ENCODE results near the gene EGFL7. TPM values are rescaled to one million over a fixed set of nuclear protein-coding genes. Genes with fewer than 3 reads are reported as not detected.

Gene EGFL7
- total RNA-seq, 2 experiments from 2014 or later, result 1.1 to 1.6 TPM

DNA sequence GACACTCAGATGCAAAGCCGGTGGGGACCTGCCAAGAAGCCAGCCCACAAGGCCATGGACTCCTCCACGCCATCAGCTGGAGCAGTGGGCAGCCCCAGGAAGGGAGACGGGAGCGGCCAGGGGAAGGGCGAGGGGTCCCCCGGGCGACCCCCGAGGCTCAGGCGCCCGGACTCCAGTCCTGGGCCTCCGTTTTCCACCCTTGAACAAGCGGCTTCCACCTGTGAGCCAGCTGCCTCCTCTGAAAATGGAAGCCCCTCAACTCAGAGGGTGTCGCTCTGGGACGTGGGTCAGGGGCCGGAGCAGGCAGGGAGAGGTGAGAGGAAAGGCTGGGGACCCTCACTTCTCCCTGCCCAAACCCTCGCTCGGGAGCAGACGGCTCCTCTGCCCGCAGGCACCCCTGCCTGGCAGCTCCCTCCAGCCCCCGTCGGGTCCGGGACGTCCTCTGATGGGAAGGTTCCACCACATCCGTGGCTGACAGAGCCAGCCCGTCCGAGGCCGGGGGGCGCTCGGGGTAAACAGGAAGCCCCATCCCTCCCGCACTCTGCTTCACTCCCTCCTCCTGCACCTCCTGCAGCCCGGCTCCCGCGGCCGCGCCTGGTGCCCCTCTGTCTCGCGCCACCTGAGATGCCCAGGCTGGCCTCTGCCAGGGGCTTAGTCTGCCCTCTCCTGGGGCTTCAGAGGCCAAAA lies 3.7 kb upstream of the EGFL7 start:
- Mint-ChIP-seq H3K27ac (no peak overlapping the region), H3K9me3 (no peaks in the 10 kb centered on the region), H3K27me3 (peaks cover 26% of the 10 kb centered on the region), H3K4me3 (no peak overlapping the region), H3K36me3 (ENCODE audit: low read depth) (no peaks in the 10 kb centered on the region), H3K4me1 (ENCODE audit: low read depth) (peaks cover 13% of the 10 kb centered on the region)
- peak; percentile 72 for ATAC-seq
- TF ChIP-seq, protein P1, sequence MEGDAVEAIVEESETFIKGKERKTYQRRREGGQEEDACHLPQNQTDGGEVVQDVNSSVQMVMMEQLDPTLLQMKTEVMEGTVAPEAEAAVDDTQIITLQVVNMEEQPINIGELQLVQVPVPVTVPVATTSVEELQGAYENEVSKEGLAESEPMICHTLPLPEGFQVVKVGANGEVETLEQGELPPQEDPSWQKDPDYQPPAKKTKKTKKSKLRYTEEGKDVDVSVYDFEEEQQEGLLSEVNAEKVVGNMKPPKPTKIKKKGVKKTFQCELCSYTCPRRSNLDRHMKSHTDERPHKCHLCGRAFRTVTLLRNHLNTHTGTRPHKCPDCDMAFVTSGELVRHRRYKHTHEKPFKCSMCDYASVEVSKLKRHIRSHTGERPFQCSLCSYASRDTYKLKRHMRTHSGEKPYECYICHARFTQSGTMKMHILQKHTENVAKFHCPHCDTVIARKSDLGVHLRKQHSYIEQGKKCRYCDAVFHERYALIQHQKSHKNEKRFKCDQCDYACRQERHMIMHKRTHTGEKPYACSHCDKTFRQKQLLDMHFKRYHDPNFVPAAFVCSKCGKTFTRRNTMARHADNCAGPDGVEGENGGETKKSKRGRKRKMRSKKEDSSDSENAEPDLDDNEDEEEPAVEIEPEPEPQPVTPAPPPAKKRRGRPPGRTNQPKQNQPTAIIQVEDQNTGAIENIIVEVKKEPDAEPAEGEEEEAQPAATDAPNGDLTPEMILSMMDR (IDR thresholded peaks at IDR 0.05), result no peak
- POLR2A ChIA-PET, result interaction anchor here (1.2 kb wide), 1 partner anchor 9 kb away, joined by 3 read pairs; no protein-coding TSS in a partner anchor
- peak; percentile 53 for DNase-seq
- intact Hi-C loops (cut with micrococcal nuclease), result no loop called here
- CTCF ChIA-PET, result interaction anchor here (1.0 to 1.4 kb wide), 2 partner anchors 13 to 15 kb away, joined by 3 to 4 read pairs; no protein-coding TSS in a partner anchor

DNA sequence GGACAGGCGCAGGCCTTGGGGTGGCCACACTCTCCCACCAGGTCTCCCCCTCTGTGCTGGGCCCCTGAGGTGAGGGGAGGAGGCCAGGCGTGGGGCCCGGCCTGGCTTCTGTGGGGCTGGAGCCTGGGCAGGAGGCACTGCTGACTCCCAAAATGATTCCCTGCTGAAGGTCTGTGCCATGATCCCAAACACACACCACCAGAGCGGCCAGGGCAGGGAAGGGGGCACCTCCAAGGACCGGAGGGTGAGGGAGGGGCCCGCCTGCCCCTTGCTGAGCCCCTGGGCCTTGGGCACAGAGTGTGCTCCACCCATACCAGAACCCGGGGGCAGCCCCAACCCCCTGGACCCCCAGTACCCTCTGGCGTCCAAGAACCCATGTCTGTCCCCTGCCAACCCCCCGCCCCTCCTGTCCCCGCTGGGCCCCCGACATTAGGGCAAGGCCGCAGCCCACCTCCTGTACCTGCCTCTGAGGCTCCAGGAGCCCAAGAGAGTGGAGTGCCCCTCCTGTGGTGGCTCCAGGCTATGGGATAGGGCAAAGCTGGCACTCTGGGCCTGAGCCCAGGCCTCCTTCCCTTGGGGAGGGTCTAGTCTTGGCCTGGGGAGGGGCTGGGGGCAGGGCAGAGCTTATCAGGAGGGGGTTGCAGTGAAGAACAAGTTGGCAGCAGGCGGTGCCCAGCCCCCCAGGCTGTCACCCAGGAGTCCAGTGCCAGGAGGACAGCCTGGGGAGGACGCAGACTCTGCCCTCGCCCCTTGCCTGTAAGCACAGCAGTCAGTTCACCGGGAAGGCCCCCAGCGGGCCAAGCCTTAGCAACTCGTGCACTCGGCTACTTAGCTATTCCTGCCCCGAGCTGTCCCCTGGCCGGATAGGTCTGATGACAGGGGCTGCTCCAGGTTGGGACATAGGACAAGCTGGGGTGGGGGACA lies 2.6 kb upstream of the EGFL7 start:
- ATAC-seq (no peak), DNase-seq (no peak)
- no peaks in the 10 kb centered on the region for H3K36me3 Mint-ChIP-seq (ENCODE audit: low read depth)
- CTCF ChIA-PET, result no interaction called here
- intact Hi-C loops (cut with micrococcal nuclease), result no loop called here
- TF ChIP-seq, protein P1 (IDR thresholded peaks at IDR 0.05), result no peak
- no peaks in the 10 kb centered on the region for H3K9me3 Mint-ChIP-seq
- H3K4me3 Mint-ChIP-seq, result no peak overlapping the region
- no peak overlapping the region for H3K27ac Mint-ChIP-seq
- POLR2A ChIA-PET, result no interaction called here
- H3K4me1 Mint-ChIP-seq (ENCODE audit: low read depth), result peaks cover 14% of the 10 kb centered on the region
- H3K27me3 Mint-ChIP-seq, result peaks cover 29% of the 10 kb centered on the region

DNA sequence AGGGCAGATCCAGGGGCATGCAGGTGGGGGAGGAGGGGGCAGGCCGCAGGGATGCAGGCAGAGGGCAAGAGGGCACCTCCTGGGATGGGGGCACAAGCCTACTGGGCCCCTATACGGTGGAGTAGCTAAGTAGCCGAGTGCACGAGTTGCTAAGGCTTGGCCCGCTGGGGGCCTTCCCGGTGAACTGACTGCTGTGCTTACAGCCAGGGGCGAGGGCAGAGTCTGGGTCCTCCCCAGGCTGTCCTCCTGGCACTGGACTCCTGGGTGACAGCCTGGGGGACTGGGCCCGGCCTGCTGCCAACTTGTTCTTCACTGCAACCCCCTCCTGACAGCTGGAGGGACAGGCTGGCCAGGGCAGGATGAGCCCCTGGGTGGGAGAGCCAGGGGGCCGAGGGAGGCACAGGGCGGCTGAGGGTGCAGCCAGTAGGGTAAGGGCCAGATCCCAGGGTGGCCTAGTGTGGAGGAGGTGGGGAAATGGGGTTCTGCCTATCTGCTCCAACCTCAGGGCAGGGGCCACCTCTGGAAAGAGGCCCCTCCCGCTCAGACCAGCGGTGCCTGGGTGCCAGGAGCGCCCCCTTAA lies 1.7 kb upstream of the EGFL7 start:
- H3K27me3 Mint-ChIP-seq, result peaks cover 24% of the 10 kb centered on the region
- DNase-seq (no peak), ATAC-seq (no peak)
- TF ChIP-seq, protein P1 (IDR thresholded peaks at IDR 0.05), result no peak
- no peak overlapping the region for H3K4me3 Mint-ChIP-seq
- CTCF ChIA-PET, result interaction anchor here (0.5 to 2.0 kb wide), 3 partner anchors 11 to 173 kb away, joined by 3 to 11 read pairs (median 3); no protein-coding TSS in a partner anchor
- intact Hi-C loops (cut with micrococcal nuclease), result no loop called here
- H3K27ac Mint-ChIP-seq, result no peak overlapping the region
- H3K36me3 Mint-ChIP-seq (ENCODE audit: low read depth), result no peaks in the 10 kb centered on the region
- H3K4me1 Mint-ChIP-seq (ENCODE audit: low read depth), result peaks cover 13% of the 10 kb centered on the region
- POLR2A ChIA-PET, result no interaction called here
- H3K9me3 Mint-ChIP-seq, result no peaks in the 10 kb centered on the region

DNA sequence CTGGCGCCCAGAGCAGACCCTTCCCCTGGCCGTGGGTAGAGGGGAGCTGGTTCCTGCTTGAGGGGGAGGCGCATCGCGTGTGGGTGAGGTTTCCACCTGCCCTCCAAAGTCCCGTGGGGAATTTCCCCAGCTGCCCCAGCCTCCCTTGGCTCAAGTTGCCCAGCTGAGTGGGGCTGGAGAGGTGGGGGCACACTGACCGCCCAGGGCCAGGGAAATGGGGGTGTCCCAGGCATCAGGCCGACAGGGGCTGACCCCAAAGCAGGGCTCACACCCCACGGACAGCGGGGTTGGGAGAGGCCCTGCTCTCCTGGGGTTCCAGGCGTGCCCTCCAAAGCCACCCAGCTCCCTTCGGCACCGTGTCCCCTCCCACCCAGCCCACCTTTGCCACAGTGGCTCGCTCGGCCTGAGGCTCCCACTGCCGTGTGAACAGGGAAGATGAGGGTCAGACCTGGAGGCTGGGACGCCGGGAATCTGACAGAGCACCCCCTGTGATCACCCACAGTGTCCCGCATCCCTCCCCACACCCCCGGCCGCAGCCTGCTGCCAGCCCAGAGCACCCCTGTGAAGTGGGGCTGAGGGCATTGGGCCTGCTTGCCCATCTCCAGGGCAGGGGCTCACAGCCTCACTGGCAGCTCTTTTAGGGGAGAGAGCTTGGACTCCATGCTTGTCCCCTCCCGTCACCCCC lies 933 bp upstream of the EGFL7 start:
- no peak overlapping the region for H3K27ac Mint-ChIP-seq
- no peaks in the 10 kb centered on the region for H3K9me3 Mint-ChIP-seq
- H3K4me3 Mint-ChIP-seq, result no peak overlapping the region
- DNase-seq, result no peak
- ChIA-PET POLR2A (no interaction called here), CTCF (interaction anchor here (1.0 to 2.0 kb wide), 2 partner anchors 10 to 174 kb away, joined by 3 to 11 read pairs; no protein-coding TSS in a partner anchor)
- H3K27me3 Mint-ChIP-seq, result peaks cover 25% of the 10 kb centered on the region
- no peak for ATAC-seq
- TF ChIP-seq, protein P1 (IDR thresholded peaks at IDR 0.05), result no peak
- H3K36me3 Mint-ChIP-seq (ENCODE audit: low read depth), result no peaks in the 10 kb centered on the region
- H3K4me1 Mint-ChIP-seq (ENCODE audit: low read depth), result peaks cover 10% of the 10 kb centered on the region
- intact Hi-C loops (cut with micrococcal nuclease), result no loop called here
